GM18499 (cell line): ENCODE data around the gene CST5.
"Not testable (repeated sequence)": the region's sequence is repeated elsewhere in the genome, so short reads cannot be mapped to it uniquely, and the experiment has no call there.

Experiments used
- ATAC-seq: cut with Tn5 transposase; IDR thresholded peaks from one replicate; pipeline ENCODE4 v1.9.1; 2021; ENCODE audit warnings: moderate number of reproducible peaks; ENCODE audit not compliant: insufficient read depth, unreplicated experiment

Gene CST5

DNA sequence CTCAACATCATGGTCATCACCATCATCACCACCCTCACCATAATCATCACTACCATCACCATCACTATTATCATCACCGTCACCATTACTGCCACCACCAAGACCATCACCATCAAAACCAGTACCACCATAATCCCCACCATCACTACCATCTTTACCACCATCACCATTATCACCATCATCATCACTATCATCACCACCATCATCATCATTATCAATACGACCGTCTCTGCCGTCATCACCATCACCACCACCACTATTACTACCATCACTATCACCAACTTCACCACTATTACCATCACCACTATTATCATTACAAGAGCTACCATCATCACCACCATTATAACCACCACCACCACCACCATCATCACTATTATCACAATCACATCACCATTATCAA lies 11.3 kb upstream of the CST5 start:
- not testable (repeated sequence) for ATAC-seq

DNA sequence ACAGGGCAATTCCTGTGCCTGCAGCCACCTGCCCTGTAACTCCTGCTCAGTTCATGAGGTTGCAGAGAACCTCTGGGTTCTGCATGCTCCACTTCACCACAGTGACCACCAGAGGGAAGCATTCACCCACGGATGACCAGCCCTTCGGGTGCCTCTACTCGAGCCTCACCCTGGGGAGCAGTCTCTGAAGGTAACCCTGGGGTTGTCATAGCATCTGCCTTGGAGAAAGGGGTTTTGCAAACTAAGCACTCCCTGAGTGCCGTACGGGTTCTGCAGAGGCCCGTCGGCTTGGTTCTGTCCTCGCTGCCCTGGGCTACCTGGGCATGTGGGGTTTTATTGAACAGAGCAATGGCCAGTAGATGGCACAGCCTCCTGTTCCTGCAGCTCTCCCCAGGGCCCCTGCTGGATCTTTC lies 10.2 kb upstream of the CST5 start:
- ATAC-seq, result no peak

DNA sequence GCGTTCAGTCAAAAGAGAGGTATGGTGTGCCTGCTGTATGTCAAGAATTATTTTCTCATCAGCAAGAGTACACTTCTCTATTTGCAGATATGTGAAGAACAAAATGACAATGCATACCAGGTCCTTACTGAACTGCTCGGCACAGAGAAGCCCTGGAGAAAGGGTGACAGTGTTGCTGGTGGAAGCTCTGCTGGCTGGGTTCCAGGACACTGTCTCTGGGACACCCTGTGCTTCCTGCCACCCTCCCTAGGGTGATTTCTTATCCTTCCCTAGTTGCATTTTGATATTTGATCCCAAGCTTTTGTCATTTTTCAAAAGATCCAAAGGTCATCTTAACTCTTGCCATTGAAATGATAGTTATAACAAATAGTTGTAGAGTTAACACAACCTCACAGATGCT lies 8.3 kb upstream of the CST5 start:
- no peak for ATAC-seq

DNA sequence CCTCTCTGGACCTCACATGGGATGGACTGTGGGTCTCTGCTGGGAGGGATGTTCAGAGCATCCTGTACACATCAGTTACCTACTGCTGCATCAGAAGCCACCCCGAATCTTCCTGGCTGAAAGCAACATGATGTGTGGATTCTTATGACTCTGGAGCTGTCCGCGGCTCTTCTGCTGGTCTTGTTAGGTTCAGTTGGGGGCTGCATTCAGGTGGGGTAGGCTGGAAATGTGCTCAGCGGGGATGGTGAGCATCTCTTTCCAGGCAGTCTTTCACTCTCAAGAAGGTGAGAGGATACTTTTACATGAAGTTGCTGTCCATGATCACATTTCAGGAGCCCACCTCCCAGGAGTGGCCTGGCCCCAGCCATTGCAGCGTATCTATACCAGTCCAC lies 5.2 kb upstream of the CST5 start:
- no peak for ATAC-seq

DNA sequence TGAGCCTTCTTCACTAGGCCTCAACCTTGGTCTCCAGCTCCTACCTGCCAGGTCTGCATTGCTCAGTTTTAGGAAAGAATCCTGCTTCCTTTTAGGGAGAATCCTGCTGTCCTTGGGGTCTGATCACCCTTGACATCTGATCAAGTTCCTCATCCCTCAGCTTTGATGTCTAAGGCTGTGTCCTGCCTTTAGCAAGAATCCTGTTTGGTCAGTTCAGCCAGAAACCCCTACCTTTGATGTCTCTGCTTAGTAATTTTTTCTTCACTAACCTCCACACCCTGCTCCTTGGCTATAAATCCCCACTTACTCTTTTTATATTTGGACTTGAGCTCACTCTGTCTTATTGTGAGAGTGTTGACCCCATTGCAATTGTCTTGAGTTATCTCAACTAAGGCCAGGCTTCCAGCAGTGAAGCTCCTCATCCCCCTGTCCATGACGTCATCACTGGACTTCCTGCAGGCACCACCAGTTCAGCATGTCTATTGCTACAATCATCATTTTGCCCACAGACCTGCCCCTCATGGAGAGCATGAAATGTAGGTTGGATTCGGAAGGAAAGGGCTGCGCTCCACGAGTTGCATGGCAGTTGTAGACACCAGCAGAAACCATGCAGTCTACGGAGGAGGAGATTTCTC lies 4.7 kb upstream of the CST5 start:
- no peak for ATAC-seq

DNA sequence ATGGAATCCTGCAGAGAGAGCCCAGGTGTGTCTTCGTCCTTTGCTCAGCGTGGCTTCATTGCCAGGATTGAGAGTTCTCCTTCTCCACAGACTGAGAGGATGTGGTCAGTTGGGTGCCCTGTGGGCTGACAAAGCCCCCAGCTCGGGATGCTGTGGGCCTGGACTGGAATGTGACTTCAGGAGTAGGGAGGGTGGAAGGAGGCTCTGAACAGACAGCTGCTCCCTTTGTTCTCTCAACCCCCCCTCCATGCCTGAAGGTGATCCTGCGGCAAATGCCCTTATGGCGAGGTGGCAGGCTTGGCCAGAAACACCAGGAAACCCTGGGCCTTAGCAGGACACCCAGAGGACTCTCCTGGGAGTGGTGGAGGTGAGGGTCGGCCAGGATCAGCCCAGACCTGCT lies 1.8 kb upstream of the CST5 start:
- ATAC-seq, result no peak

DNA sequence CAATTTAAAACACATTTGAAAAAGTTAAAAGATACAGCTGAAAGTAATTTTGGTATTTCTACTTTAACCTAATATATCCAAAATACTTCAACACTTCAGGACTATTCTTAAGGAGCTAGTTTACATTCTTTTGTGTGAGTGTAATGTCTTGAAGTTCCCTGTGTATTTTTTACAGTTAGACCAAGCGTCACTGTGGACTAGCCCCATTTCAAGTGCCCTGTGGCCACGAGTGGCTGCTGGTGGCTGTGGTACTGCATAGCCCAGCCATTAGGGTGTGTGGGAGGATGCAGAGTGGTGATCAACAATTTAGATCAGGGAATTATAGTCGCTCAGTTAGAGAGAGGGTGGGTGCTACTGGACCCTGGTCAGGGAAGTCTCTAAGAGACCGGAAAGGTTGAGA lies 869 bp upstream of the CST5 start:
- ATAC-seq, result no peak

DNA sequence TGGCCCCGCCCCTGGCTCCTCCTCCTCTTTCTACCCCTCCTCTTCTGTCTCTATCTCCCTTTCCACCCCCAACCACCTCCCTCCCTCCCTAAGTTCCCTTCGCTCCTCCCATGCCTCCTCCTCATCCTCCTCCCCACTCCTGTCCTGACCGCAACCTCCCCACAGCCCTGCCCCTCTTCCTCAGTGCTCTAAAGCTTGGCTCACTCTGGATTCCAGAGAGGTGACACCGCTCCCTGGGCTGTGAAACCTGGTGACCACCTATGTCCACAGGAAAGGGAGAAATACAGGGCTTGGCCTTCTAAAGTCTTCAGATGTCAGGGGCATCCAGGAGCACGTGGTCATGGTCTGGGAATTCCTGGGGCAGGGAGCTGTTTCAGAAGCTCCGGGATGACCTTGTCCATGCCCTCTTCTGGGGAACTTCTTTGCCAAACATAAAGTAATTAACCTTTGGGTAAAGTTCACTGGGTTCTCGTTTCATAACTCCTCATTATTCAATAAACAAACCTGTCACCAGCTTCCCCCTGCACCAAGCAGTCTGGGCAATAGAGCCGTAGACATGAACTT lies 345 bp upstream of the CST5 start:
- ATAC-seq, result no peak

DNA sequence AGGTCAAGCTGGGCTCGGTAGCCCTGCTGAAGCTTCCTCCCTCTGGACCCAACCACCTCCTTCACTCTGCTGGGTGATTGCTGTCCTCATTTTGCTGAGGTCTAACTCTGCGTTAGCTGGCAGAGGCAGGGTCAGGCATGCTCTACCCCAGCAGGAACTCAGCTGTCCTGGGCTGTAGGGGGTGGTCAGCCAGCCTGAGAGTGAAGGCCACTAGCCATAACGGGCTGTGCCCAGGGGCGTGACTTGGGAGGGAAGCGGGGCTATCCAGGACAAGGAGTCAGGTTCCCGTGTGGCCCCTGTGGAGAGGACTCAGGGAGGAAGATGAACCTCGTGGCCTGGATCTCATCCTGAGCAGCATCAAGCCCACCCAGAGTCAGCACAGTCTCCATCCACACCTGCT lies 761 bp downstream of the CST5 start:
- no peak for ATAC-seq

DNA sequence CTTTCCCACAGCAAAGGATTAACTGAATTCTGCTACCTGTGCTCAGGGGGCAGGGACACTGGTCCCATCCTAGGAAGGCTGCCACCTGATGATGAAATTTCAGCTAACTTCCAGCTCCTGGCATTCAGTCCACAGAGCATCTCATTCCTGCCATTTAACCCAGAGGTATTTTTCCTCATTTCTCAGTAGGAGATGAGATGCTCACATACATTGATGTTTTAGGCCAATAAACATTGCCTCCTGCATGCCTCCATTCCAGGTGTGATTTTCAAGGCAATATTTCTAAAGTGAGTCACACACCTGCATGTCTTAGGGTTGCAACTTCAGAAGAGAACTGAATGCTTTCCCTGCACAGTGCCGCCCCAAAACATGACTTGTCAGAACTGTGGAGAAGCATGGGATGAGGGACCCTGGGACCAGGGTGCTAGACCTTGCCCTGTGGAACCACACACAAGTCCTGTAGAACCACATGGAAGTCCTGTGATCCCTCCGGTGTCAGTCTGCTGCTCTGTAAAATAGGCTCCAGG lies 1.5 kb downstream of the CST5 start:
- ATAC-seq, result not testable (repeated sequence)

DNA sequence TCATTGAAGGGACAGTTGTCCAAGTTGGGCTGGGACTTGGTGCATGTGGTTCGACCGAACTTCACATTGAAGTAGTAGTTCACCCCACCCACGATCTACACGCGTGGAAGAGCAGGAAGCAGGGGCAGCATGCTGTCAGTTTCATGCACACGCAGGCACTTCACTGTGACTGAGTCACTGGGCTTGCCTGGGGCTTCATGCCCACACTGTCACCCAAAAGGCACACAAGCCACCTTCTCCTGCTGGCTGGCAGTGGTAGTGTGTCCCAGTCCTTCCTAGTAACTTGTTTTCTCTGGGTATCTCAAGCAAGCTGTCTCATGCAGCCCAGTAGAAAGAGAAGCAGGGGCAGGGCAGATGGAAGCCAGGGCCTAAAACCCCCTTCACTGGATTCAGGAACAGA lies 2.0 kb downstream of the CST5 start:
- no peak for ATAC-seq

DNA sequence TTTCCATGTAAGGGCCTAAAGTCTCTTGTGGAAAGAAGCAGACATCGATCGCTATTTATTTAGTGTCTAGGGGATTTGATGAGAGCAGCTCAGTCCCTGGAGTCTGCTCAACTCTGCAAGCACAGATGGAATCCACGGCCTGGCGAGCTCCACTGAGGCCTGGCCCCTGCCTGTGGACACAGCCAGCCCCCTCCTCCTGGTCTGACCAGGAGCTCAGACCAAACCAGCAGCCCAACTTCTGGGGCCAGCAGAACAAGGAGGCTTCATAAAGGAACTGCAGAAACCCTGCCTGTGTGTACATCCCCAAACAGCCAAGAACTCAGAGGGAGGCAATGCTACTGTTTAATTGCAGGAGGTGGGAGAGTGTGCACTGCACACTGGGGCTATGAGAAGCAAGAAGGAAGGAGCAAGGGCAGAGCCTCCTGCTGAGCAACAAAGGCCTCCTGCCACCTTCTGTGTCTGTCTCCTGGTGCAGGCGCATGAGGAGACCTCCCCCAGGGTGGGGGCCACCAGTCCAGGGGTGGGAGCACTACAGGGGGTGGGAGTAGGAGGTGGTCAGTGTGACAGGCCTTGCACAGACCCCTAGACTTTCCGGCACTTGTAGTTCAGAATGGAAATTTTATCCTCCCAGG lies 3.8 kb downstream of the CST5 start:
- no peak for ATAC-seq

DNA sequence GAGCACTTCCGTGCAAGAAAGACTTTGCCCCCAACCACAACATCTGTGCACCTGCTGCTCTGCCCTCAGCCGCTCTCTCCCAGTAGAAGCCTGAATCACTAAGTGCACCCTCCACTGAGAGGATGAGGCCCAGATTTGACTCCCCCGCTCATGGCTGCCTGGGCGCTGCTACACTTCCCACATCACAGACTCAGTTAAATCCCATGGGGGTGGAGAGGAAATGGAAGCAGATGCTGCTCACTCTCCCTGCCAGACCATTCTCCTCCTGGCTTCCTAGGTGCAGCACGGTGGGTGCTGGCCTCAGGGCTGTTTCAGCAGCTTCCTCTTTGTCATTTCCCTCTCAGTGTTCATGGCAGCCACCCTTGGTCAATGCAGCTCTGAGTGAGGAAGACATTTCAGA lies 4.8 kb downstream of the CST5 start:
- ATAC-seq, result no peak

DNA sequence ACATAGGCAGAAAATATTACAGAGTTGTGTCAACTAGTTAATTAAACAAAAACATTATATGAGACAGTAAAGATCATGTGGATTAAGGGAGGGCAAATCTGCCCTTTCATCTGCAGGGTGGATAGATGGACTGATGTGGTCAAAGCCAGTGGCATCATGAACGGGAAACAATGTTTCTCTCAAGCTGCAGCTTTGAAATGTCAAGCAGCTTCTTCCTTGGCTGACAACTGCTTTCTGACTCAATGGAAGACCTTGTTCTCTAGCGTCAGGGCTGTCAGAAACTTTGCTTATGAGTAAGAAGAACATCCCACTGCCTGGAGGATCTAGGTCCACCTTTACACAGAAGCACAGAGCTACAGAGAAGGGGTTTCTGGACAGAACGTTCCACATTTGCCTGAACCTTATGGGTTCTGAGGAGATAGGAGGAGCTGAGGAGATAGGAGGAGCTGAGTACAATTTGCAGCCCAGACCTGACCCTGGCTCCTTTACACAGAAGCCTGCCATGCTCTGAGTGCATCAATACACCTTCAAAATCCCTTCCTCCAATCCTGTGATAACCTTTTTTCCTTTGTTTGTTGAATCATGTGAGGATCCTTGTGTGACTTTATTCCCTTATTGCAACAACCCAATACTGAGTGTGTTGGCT lies 6.1 kb downstream of the CST5 start:
- ATAC-seq, result no peak

DNA sequence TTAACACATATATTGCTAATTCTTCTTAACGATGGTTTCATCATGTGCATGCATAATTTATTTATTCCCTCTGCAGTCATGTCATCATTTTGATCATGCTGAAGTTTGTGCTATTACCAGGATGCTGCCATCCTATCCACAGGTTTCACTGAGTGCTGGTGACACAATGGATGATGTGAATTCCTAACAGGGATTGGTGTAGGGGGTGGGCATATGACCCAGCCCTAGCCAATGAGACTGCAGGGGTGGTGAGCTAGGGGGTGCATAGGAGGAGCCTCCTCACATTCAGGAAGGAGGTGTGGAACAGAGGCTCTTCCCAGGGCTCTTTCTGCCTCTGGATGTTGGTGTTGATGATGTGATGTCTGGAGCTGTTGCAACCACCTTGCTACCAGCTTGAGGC lies 7.5 kb downstream of the CST5 start:
- no peak for ATAC-seq

DNA sequence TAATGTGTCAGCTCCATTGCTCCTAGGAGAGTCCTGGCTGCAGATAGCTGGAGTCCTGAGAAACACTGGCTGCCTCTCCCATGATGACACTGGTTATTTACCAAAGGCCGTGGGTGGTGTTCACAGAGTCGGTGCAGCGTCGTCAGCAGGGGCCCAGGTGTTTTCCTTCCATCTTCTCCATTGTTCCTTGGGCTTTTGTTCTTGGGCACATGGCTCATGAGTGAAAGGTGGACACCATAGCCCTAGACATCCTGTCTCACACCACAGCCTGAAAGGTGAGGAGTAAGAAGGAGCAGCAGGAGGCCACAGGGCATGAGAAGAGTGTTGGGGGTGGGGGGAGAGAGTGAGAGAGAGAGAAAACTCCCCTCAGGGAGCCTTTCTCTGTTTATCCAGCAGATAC lies 9.1 kb downstream of the CST5 start:
- no peak for ATAC-seq

DNA sequence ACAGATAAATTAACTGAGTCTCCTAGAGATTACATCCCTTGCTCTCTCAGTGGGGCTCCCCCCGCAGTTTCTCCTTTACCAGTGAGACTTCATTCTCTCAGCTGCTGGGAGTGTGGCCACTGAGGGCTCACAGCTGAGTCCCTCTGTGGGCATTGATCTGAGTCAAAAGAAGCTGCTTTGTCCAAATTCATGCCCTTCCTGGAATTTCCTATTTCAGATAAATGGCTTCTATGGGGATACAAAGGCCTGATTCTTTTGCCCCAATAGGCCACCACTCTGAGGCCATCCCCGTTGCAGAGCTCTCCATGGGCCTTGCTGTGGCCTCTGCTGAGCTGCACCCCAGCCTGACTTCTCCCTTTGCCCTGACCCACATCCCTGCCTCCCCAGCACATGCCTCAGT lies 10.0 kb downstream of the CST5 start:
- ATAC-seq, result no peak

DNA sequence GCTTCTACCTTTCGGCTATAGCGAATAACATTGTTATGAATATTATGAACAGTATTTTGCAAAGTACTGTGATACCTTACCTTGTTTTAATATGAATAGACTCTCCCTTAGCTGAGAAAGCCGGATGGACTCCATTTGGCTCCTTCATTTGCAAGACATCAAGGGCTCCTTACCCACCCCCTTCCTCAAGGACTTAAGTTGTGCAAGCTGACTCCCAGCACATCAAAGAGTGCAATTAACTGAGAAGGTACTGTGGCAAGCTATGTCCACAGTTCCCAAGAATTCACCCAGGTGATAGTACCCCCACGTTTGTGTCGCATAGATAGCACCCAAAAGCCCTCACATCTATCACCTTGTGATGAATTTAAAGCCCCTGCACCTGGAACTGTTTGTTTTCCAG lies 11.2 kb downstream of the CST5 start:
- no peak for ATAC-seq

DNA sequence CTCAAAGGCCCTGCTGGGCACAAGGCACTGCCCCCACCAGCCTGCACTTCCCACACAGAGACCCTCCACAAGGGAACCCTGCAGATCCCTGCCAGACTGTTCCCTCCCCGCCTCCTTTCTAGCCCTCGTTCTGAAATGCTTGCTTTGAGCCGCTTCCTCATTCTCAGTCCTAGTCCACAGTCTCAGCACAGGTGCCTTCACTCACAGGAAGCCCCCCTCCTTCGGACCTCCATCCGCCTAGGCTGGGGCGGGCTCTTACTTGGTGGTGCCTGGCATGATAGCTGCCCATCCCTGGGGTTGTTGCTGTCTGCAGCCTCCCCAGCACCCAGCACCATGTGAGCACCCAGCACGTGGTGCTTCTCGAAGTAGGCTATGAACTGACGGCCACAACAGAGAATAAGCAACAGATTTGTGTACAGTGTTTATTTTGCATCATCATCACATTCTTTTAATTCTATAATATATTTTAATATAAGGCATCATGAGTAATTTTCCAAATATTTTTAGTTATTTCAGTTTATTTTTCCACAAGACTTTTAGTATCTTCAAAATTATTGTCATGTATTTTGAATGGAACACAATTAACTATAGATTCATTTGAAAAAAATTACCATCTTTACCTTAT lies 12.3 kb downstream of the CST5 start:
- no peak for ATAC-seq

DNA sequence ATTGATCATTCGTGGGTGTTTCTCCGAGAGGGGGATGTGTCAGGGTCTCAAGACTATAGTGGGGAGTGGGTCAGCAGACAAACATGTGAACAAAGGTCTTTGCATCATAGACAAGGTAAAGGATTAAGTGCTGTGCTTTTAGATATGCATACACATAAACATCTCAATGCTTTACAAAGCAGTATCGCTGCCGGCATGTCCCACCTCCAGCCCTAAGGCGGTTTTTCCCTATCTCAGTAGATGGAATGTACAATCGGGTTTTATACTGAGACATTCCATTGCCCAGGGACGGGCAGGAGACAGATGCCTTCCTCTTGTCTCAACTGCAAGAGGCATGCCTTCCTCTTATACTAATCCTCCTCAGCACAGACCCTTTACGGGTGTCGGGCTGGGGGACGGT lies 18.8 kb downstream of the CST5 start:
- ATAC-seq, result not testable (repeated sequence)

DNA sequence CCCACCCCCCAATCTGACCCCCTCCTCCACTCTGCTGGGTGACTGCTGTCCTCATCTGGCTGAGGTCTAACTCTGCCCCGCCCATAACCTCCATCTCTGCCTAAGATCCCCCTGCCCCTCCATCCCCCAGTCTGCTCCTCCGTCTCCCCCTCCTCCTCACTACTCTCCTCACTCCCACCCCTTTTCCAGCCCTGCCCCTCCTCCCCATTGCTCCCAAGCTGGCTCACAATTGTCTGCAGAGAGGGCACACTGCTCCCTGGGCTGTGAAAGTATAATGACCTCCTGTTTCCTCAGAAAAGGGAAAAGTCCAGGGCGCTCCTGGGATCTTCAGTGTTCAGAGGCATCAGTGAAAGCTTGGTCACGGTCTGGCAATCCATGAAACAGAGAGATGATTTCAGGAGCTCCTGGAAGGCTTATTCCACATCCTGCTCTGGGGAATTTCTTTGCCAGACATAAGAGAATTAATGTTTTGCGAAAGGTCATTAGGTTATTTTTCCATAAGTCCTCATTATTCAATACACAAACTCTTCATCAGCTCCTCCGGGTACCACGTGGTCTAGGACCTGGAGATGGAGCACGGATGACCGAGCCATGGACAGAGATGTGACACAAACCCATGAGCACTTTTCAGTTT lies 21.5 kb downstream of the CST5 start:
- ATAC-seq, result no peak
